NCI-H526 treated with DMSO at 0.1 percent for 48 hours (cell line): ENCODE results near the gene AMBRA1.
A peak's percentile ranks its signal among the peaks of the same experiment; 100 is the strongest.

Experiments used
- DNase-seq: peaks from one replicate; lab custom pipeline; 2025; lab: John Stamatoyannopoulos, UW

The AMBRA1 gene

GRCh38 chr11:46397526-46397925, 196.3 kb downstream of the AMBRA1 start:
- no peak for DNase-seq

DNA sequence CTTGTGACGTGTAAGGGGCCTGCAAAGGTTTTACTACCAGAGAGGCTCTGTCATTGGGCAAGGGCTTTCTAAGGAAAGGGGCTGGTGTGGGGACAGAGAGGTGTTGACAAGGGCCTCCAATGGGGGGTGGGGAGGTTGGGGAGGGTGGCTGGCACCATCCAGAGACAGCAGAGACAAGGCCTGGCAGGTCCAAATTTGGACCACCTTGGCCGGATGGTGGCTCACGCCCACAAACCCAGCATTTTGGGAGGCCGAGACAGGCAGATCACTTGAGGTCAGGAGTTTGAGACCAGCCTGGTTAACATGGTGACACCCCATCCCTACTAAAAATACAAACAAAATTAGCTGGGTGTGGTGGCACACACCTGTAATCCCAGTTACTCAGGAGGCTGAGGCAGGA, 200.1 kb downstream of the AMBRA1 start:
- DNase-seq: no peak

DNA sequence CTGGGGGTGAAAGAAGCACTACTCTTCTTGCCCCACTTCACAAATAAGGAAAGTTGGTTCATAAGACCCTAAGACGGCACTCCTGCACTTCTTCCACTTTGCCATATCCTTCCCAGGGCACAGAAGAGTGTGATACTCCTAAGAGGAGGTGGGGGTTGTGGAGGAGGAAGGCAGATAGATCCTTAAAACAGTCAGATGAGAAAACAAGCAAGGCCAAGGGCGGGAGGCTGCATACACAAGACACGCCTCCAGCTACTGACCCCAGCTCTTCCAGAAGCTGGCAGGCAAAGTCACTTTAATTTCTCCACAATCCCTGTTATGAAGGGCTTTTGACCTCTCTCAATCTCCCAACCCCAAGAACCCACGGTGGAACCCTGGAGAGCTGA, 200.6 kb downstream of the AMBRA1 start:
- no peak for DNase-seq

- DNase-seq: no peak
Observed at GRCh38 chr11:46392421-46393230, 201.2 kb downstream of the AMBRA1 start.

GRCh38 chr11:46391578-46392420, 202.0 kb downstream of the AMBRA1 start, which contains the start of gene CHRM4:
TSS of gene CHRM4 (minus strand) at chr11:46391776. CDS start at chr11:46386557, 5,219 bp downstream.
- DNase-seq: peak; percentile 67

- no peak for DNase-seq
Observed at GRCh38 chr11:46391186-46391577, 202.6 kb downstream of the AMBRA1 start.

- DNase-seq: no peak
Observed at GRCh38 chr11:46390331-46391171, 203.3 kb downstream of the AMBRA1 start.

DNA sequence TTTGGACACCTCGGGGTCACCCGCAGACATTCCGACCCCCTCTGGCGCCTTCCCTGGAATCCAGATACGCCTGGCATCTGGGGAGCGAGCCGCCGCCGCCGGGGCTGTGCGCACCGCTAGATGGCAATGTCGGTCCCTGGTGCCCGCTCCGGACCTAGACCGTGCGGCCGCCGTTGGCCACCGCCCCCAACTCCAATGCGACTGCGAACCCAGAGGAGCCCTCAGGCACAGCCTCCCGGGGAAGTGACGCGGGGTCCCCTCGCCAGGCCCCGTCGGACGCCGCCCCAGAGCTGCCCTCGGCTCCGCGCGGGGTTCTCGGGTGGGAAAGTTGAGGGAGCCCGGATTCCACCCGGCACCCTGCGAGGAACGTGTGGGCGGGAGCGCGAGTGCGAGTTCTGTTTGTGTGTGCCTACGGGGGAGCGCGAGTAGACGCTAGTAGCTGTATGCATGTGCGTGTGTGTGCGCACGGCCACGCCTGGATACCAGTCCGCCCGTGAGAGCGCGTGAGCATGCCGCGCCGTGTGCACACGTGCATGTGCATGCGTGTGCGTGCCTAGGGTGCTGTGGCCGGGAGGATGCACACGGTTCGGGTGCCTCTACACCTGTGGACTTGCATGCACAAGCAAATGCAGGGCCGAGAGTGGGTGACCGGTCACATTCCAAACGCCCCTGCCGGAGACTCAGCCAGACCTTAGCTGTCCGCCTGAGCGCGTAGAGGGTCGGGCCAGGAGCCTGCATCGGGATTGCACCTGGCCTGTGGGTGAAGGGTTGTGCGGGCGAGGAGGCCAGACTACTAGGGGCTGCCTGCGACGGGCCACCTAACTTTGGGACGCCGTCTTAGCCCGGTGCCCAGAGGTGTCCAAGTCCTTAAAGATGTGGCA, 204.1 kb downstream of the AMBRA1 start:
- DNase-seq: peak; percentile 60

GRCh38 chr11:46388619-46389449, 205.0 kb downstream of the AMBRA1 start:
- DNase-seq: no peak

DNA sequence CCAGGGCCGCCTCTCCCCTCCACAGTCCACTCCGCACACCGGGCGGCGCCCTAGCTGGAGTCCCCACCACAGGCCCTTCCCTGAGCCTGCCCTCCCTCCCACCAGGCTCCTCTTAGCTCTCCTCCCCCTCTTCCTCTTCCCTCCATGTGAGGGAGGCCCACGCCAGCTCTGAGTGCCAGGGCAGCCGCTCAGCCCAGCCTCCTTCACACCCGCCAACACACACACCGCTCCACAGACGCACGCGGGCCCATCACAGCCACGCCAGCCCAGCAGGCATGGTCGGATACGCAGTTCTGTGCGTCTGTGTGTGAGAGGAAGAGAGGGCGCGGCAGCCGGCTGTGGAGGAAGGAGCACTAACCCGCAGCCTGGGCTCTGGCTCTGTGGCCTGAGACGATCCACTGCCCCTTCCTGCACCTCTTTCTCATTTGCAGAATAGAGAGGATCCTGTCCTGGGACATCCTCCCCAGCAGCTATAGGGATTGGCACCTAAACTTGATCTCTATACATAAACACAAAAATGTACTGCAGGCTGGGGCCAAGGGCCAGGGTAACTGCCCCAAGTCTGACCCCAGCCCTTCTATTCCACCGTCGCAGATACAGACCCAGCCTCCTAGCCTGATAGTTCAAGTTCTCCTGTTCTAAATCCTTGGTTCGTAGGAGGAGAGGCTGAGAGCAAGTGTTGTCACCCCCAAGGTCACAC, 205.8 kb downstream of the AMBRA1 start:
- DNase-seq: no peak

DNA sequence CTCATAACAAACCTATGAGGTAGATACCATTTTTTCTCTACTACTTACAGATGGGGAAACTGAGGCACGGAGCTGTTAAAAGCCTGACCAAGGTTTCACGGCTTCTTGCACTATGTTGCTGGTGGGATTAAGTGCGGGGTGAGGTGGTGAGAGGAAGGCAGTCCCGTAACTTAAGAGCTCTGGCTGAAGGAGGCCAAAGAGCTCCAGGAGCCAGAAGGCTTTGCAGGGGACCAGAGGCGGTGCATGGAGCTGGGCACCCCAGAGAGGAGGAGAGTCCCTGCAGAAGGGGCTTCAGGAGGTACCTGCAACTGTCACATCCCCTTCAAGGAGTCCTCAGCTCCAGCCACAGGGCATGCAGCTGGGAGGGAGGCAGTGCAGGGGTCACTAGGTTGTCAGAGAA, 206.4 kb downstream of the AMBRA1 start:
- DNase-seq: no peak

GRCh38 chr11:46386674-46387073, 207.1 kb downstream of the AMBRA1 start:
- no peak for DNase-seq

DNA sequence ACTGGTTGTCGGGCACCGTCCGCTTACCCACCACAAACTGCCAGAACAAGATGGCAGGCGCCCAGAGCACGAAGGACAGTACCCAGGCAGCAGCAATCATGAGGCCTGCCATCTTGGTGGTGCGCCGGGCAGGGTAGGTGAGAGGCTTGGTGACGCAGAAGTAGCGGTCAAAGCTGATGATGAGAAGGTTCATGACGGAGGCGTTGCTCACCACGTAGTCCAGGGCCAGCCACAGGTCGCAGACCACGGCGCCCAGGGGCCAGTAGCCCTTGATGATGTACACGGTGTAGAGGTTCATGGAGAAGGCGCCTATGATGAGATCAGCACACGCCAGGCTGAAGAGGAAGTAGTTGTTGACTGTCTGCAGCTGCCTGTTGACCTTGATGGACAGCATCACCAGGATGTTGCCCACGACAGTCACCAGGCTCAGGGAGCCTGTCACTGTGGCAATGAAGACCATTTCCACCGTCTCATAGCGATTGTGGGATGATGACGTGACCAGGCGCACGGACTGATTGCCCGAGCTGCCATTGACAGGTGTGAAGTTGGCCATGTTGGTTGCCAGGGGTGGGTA, 207.7 kb downstream of the AMBRA1 start:
- no peak for DNase-seq

DNA sequence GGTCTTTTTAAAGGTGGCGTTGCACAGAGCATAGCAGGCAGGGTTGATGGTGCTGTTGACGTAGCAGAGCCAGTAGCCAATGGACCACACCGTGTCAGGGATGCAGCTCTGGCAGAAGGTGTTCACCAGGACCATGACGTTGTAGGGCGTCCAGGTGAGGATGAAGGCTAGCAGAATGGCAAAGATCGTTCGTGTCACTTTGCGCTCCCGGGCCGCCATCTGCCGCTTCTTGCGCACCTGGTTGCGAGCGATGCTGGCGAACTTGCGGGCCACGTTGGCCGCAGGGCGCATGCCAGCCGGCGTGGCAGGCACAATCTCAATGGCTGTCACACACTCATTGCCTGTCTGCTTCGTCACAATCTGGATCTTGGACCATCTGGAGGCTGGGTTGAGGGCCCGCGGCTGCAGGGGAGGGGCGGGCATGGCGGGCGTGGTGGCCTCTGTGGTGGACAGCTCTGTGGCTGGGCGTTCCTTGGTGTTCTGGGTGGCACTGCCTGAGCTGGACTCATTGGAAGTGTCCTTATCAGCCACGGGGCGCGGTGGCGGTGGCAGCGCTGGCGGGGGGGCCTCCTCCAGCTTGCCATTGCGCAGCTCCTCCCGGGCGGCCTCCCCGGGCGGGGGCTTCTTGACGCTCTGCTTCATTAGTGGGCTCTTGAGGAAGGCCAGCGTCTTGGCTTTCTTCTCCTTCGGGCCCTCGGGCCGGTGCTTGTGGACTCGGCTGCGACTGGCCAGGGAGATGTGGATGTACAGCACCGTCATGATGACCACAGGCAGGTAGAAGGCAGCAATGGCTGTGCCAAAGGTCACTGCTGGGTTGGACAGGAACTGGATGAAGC, 208.4 kb downstream of the AMBRA1 start:
- DNase-seq: no peak

DNA sequence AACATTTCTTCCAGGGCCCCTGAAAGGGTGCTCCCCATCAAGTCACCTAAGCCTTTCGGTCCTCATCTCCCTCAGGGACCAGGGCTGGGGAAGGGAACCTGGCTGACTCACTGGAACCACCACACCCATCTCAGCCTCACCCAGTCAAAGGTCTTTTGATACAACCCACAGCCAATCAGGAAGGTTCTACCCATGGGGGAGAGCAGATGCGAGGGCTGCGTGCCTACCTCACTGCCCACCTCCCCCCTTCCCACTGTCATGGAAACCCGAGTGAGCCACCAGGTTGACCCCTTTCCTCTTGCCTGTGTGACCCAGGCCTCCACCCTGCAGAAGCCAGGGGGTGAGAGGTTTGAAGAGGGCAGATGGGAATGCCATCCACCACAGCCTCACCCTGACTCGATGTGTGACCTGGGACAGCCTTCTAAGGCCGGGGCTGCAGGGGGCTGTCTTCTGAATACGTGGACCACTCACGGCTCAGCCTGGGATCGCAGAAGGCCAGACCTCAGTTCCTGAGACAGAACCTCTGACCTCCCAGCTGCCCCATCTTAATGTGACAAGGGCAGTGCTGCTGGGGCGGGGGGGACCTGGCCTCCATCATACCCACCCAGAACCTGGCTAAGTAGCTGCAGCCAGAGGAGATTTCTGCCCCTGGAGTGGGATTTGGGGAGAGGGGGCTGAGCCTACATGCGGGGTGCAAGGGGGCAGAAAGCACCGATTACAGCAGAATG, 209.7 kb downstream of the AMBRA1 start:
- DNase-seq: no peak

- no peak for DNase-seq
Observed at GRCh38 chr11:46383404-46383758, 210.4 kb downstream of the AMBRA1 start.

- peak; percentile 50 for DNase-seq
Observed at GRCh38 chr11:46382646-46383403, 211.0 kb downstream of the AMBRA1 start.
